Colonic mucosa (tissue), 4 donors: ENCODE data around the gene GPC1. TPM values are rescaled to one million over a fixed set of nuclear protein-coding genes. Genes with fewer than 3 reads are reported as not detected.

Experiments used
- DNase-seq: peaks from one replicate; pipeline ENCODE4 v3.0.0-alpha.2; 2020
- H3K27ac ChIP-seq: fragments of 200-600 bp; one replicate; pipeline ENCODE4 v1.8.0; 2021
- H3K27me3 ChIP-seq: fragments of 200-600 bp; one replicate; pipeline ENCODE4 v1.8.0; 2021
- H3K36me3 ChIP-seq: fragments of 200-600 bp; one replicate; pipeline ENCODE4 v1.8.0; 2021
- H3K4me1 ChIP-seq: fragments of 200-600 bp; one replicate; pipeline ENCODE4 v1.8.0; 2021; ENCODE audit warnings: mild to moderate bottlenecking
- H3K4me3 ChIP-seq: fragments of 200-600 bp; one replicate; pipeline ENCODE4 v1.8.0; 2021
- H3K9ac ChIP-seq, 2 donors: one replicate each; pipeline ENCODE4 v1.7.0; 2013; ENCODE audit warnings: control low read depth in 2 of 2, low read depth in 2 of 2, low read length in 2 of 2
- H3K9me3 ChIP-seq: fragments of 200-600 bp; one replicate; pipeline ENCODE4 v1.8.0; 2021
- intact Hi-C: fragments of 100-400 bp; cut with DNase I; formaldehyde crosslinking; loops from one replicate; pipeline ENCODE4 v1.14.1; 2022
- total RNA-seq, 2 donors: library from RNA; stranded (reverse); fragmentation: NEBNext Ultra II Directional in 1 of 2; extraction: Animal tissue kit (Norgen Biotek cat#: 25700) in 1 of 2; gene quantifications; one replicate each; pipeline ENCODE4 v1.2.1, GENCODE V29; 2021
- TF ChIP-seq, protein P1 (sequence below): fragments of 200-600 bp; IDR thresholded peaks from one replicate; pipeline ENCODE4 v1.8.0; 2022; ENCODE audit warnings: antibody characterized with exemption, mild to moderate bottlenecking
- donor health status: healthy.
- donor health status: DM: no; HTN: no; CAD: no.
- donor health status: DM: no; HTN: no; CAD: no.

GPC1 gene
- total RNA-seq, 2 donors from 2014 or later = 19.0 to 23.1 TPM

DNA sequence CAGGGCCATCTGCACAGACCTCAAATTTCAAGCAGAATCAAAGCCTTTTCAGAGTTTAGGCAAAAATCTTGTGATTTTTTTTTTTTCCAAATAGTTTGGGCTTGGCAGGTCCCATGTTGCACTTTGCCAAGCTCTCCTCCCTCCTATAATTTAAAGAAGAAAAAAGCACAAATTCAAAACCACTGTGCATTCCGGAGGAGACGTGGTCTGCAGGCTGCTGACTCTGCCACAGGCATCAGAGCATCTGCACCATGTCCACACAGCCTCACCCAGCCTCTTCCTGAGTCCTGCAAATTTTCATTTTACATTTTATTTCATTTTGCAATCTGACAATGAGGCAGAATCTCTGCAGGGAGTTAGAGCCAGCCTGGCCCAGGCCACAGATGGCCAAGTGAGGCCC, 15.7 kb upstream of the GPC1 start:
- Histone ChIP-seq H3K4me3 (no peak overlapping the region), H3K9me3 (no peaks in the 10 kb centered on the region), H3K27me3 (no peaks in the 10 kb centered on the region), H3K36me3 (no peaks in the 10 kb centered on the region), H3K9ac (no peak overlapping the region), H3K4me1 (no peaks in the 10 kb centered on the region), H3K27ac (no peak overlapping the region)
- TF ChIP-seq, protein P1, sequence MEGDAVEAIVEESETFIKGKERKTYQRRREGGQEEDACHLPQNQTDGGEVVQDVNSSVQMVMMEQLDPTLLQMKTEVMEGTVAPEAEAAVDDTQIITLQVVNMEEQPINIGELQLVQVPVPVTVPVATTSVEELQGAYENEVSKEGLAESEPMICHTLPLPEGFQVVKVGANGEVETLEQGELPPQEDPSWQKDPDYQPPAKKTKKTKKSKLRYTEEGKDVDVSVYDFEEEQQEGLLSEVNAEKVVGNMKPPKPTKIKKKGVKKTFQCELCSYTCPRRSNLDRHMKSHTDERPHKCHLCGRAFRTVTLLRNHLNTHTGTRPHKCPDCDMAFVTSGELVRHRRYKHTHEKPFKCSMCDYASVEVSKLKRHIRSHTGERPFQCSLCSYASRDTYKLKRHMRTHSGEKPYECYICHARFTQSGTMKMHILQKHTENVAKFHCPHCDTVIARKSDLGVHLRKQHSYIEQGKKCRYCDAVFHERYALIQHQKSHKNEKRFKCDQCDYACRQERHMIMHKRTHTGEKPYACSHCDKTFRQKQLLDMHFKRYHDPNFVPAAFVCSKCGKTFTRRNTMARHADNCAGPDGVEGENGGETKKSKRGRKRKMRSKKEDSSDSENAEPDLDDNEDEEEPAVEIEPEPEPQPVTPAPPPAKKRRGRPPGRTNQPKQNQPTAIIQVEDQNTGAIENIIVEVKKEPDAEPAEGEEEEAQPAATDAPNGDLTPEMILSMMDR = no peak
- intact Hi-C loops = no loop called here
- no peak for DNase-seq

GRCh38 chr2:240420206-240421104, 15.0 kb upstream of the GPC1 start:
- H3K36me3 ChIP-seq = no peaks in the 10 kb centered on the region
- DNase-seq = no peak
- H3K9ac ChIP-seq = no peak overlapping the region
- no peaks in the 10 kb centered on the region for H3K4me1 ChIP-seq
- no peaks in the 10 kb centered on the region for H3K9me3 ChIP-seq
- no peak overlapping the region for H3K4me3 ChIP-seq
- H3K27me3 ChIP-seq = no peaks in the 10 kb centered on the region
- TF ChIP-seq, protein P1 = no peak
- H3K27ac ChIP-seq = no peak overlapping the region
- intact Hi-C loops = no loop called here

DNA sequence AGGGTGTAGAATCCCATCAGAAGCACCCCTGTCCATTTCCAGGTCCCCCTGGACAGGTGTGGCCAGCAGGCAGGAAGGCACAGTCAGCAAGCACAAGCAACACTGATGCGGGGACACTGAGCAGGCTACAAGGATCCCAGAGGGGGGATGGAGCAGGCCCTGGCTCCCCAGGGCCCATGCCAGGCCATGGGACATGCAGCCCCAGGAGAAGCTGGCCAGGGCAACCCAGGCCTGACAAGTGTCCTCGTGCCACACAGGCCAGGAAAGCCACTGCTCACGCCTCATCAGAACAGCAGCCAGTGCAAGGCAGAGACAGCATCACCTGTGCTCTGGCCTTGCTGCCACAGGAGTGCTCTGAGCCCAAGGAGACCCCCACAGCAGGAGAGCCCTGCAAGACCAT, 14.1 kb upstream of the GPC1 start:
- no peak overlapping the region for H3K9ac ChIP-seq
- H3K27me3 ChIP-seq = no peaks in the 10 kb centered on the region
- intact Hi-C loops = no loop called here
- no peaks in the 10 kb centered on the region for H3K36me3 ChIP-seq
- H3K4me1 ChIP-seq = no peaks in the 10 kb centered on the region
- no peak overlapping the region for H3K27ac ChIP-seq
- H3K4me3 ChIP-seq = no peak overlapping the region
- DNase-seq = no peak
- H3K9me3 ChIP-seq = no peaks in the 10 kb centered on the region
- TF ChIP-seq, protein P1 = no peak

- Histone ChIP-seq H3K4me3 (no peak overlapping the region), H3K36me3 (no peaks in the 10 kb centered on the region), H3K27ac (no peak overlapping the region), H3K9ac (no peak overlapping the region), H3K9me3 (no peaks in the 10 kb centered on the region), H3K27me3 (no peaks in the 10 kb centered on the region), H3K4me1 (no peaks in the 10 kb centered on the region)
- intact Hi-C loops = no loop called here
- DNase-seq = no peak
- TF ChIP-seq, protein P1 = no peak
Measured at GRCh38 chr2:240422658-240423329, 12.7 kb upstream of the GPC1 start.

- no peak overlapping the region for H3K27ac ChIP-seq
- H3K9me3 ChIP-seq = no peaks in the 10 kb centered on the region
- DNase-seq = no peak
- no peak overlapping the region for H3K4me3 ChIP-seq
- H3K4me1 ChIP-seq = no peaks in the 10 kb centered on the region
- no peaks in the 10 kb centered on the region for H3K27me3 ChIP-seq
- no peaks in the 10 kb centered on the region for H3K36me3 ChIP-seq
- TF ChIP-seq, protein P1 = no peak
- H3K9ac ChIP-seq = no peak overlapping the region
- intact Hi-C loops = no loop called here
Measured at GRCh38 chr2:240423788-240424191, 11.7 kb upstream of the GPC1 start.
